ENCODE results near the gene SLC35E4.
"Not testable (repeated sequence)": the region's sequence is repeated elsewhere in the genome, so short reads cannot be mapped to it uniquely, and the experiment has no call there.

Gene SLC35E4, protein sequence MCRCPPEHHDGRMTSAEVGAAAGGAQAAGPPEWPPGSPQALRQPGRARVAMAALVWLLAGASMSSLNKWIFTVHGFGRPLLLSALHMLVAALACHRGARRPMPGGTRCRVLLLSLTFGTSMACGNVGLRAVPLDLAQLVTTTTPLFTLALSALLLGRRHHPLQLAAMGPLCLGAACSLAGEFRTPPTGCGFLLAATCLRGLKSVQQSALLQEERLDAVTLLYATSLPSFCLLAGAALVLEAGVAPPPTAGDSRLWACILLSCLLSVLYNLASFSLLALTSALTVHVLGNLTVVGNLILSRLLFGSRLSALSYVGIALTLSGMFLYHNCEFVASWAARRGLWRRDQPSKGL

GRCh38 chr22:30635273-30636225 is at the start of gene SLC35E4:
Gene SLC35E4 (plus strand): TSS chr22:30635781. CDS start chr22:30636451, 670 bp downstream.
- peak within 1 kb of the TSS; percentile 77 for H3K4me3 Mint-ChIP-seq

GRCh38 chr22:30586414-30586813 is 49.2 kb upstream of the SLC35E4 start:
- CTCF ChIA-PET = interaction anchor here (0.7 kb wide), 1 partner anchor 555 kb away, joined by 3 read pairs; no protein-coding TSS in a partner anchor
- Mint-ChIP-seq H3K36me3 (peaks cover 41% of the 10 kb centered on the region), H3K9me3 (no peaks in the 10 kb centered on the region), H3K27me3 (no peaks in the 10 kb centered on the region), H3K27ac (no peak overlapping the region), H3K4me1 (no peaks in the 10 kb centered on the region), H3K4me3 (no peak overlapping the region)
- DNase-seq = no peak

More at GRCh38 chr22:30635273-30636225, at the start of gene SLC35E4:
- Mint-ChIP-seq H3K36me3 (no peaks in the 10 kb centered on the region), H3K27ac (peak within 1 kb of the TSS; percentile 92), H3K27me3 (no peaks in the 10 kb centered on the region), H3K9me3 (no peaks in the 10 kb centered on the region), H3K4me1 (peaks cover 27% of the 10 kb centered on the region)
- DNase-seq = peak; percentile 96
- CTCF ChIA-PET = interaction anchor here (0.6 to 4.8 kb wide), 21 partner anchors 9 to 234 kb away, joined by 3 to 190 read pairs (median 5); partner anchors contain the start of genes DUSP18, OSBP2 and TCN2

GRCh38 chr22:30591191-30591587 is 44.4 kb upstream of the SLC35E4 start:
- H3K4me3 Mint-ChIP-seq = no peak overlapping the region
- CTCF ChIA-PET = interaction anchor here (1.7 to 2.1 kb wide), 2 partner anchors 16 to 164 kb away, joined by 7 to 8 read pairs; partner anchors contain the start of gene TCN2
- H3K27me3 Mint-ChIP-seq = peaks cover 12% of the 10 kb centered on the region
- no peaks in the 10 kb centered on the region for H3K9me3 Mint-ChIP-seq
- peak; percentile 26 for DNase-seq
- H3K4me1 Mint-ChIP-seq = no peaks in the 10 kb centered on the region
- H3K27ac Mint-ChIP-seq = no peak overlapping the region
- peaks cover 21% of the 10 kb centered on the region for H3K36me3 Mint-ChIP-seq

- Mint-ChIP-seq H3K27me3 (peaks cover 12% of the 10 kb centered on the region), H3K4me3 (no peak within 1 kb of the TSS), H3K36me3 (peaks cover 17% of the 10 kb centered on the region), H3K27ac (no peak within 1 kb of the TSS), H3K4me1 (no peaks in the 10 kb centered on the region), H3K9me3 (no peaks in the 10 kb centered on the region)
- CTCF ChIA-PET = interaction anchor here (1.7 to 2.1 kb wide), 2 partner anchors 15 to 163 kb away, joined by 7 to 8 read pairs; partner anchors contain the start of gene TCN2
- DNase-seq = peak; percentile 97
Measured at GRCh38 chr22:30591588-30592359, 43.8 kb upstream of the SLC35E4 start, which contains the start of gene PES1. Gene PES1 (minus strand): TSS chr22:30591910. CDS start chr22:30591833, 77 bp downstream.

DNA sequence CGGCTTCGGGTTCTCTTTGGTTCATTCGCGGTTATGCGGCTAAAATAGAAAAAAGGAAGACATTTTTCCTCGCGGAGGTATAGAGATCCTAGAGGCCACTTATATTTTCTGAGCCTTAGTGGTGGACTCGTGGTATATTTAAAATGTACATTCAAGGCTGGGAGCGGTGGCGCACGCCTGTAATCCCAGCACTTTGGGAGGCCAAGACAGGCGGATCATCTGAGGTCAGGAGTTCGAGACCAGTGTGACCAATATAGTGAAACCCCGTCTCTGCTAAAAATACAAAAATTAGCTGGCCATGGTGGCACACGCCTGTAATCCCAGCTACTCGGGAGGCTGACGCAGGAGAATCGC is 43.2 kb upstream of the SLC35E4 start:
- Mint-ChIP-seq H3K36me3 (peaks cover 12% of the 10 kb centered on the region), H3K27me3 (peaks cover 12% of the 10 kb centered on the region)
- not testable (repeated sequence) for H3K4me3 Mint-ChIP-seq, DNase-seq, H3K4me1 Mint-ChIP-seq, H3K9me3 Mint-ChIP-seq, H3K27ac Mint-ChIP-seq
- CTCF ChIA-PET = interaction anchor here (1.7 to 2.1 kb wide), 2 partner anchors 14 to 163 kb away, joined by 7 to 8 read pairs; partner anchors contain the start of gene TCN2

- H3K9me3 Mint-ChIP-seq = no peaks in the 10 kb centered on the region
- no peaks in the 10 kb centered on the region for H3K36me3 Mint-ChIP-seq
- H3K27ac Mint-ChIP-seq = no peak overlapping the region
- no peaks in the 10 kb centered on the region for H3K4me1 Mint-ChIP-seq
- peaks cover 12% of the 10 kb centered on the region for H3K27me3 Mint-ChIP-seq
- no peak overlapping the region for H3K4me3 Mint-ChIP-seq
- CTCF ChIA-PET = interaction anchor here (1.2 kb wide), 1 partner anchor 10 kb away, joined by 5 read pairs; no protein-coding TSS in a partner anchor
- DNase-seq = no peak
Measured at GRCh38 chr22:30596199-30596598, 39.4 kb upstream of the SLC35E4 start.

DNA sequence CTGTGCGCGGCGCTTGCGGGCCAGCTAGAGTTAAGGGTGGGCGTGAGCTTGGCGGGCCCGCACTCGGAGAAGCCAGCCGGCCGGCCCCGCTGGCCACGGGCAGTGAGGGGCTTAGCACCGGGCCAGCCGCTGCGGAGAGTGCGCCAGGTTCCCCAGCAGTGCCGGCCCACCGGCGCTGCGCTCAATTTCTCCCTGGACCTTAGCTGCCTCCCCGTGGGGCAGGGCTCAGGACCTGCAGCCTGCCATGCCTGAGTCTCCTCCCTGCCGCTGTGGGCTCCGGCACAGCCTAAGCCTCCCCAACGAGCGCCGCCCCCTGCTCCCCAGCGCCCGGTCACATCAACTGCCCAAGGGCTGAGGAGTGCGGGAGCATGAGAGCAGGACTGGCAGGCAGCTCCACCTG is 38.7 kb upstream of the SLC35E4 start:
- H3K27ac Mint-ChIP-seq = no peak overlapping the region
- no peaks in the 10 kb centered on the region for H3K9me3 Mint-ChIP-seq
- no peaks in the 10 kb centered on the region for H3K4me1 Mint-ChIP-seq
- H3K36me3 Mint-ChIP-seq = no peaks in the 10 kb centered on the region
- no peak overlapping the region for H3K4me3 Mint-ChIP-seq
- H3K27me3 Mint-ChIP-seq = peaks cover 12% of the 10 kb centered on the region
- DNase-seq = no peak
- CTCF ChIA-PET = interaction anchor here (0.7 kb wide), 1 partner anchor 9 kb away, joined by 4 read pairs; no protein-coding TSS in a partner anchor

- no peak overlapping the region for H3K27ac Mint-ChIP-seq
- peaks cover 12% of the 10 kb centered on the region for H3K27me3 Mint-ChIP-seq
- no peaks in the 10 kb centered on the region for H3K4me1 Mint-ChIP-seq
- no peaks in the 10 kb centered on the region for H3K9me3 Mint-ChIP-seq
- H3K36me3 Mint-ChIP-seq = no peaks in the 10 kb centered on the region
- CTCF ChIA-PET = interaction anchor here (0.8 kb wide), 1 partner anchor 8 kb away, joined by 3 read pairs; the partner anchor contains the start of gene TCN2
- H3K4me3 Mint-ChIP-seq = no peak overlapping the region
- DNase-seq = no peak
Measured at GRCh38 chr22:30598986-30599385, 36.6 kb upstream of the SLC35E4 start.

DNA sequence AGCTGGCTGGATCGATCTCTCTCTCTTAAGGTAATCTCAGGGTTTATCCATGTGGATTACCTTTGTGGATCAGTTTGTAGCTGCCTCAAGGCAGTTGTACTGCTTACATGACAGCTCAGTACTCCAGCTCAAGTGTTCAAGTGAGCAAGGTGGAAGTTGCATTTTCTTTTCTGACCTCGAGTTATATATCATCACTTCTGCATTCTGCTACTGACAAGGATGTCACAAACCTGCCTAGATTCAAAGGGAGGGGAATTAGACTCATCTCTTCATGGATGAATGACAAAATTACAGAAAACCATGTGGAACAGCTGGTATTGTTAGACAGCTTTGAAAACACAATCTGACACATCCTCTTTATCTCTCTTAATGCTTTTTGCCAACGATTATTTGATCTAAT is 34.7 kb upstream of the SLC35E4 start:
- CTCF ChIA-PET = interaction anchor here (0.7 to 1.6 kb wide), 3 partner anchors 110 to 363 kb away, joined by 3 to 12 read pairs (median 3); no protein-coding TSS in a partner anchor
- H3K9me3 Mint-ChIP-seq = no peaks in the 10 kb centered on the region
- no peaks in the 10 kb centered on the region for H3K36me3 Mint-ChIP-seq
- no peak overlapping the region for H3K4me3 Mint-ChIP-seq
- H3K27me3 Mint-ChIP-seq = peaks cover 13% of the 10 kb centered on the region
- H3K27ac Mint-ChIP-seq = no peak overlapping the region
- DNase-seq = no peak
- peaks cover 6% of the 10 kb centered on the region for H3K4me1 Mint-ChIP-seq

GRCh38 chr22:30601464-30601863 is 34.1 kb upstream of the SLC35E4 start:
- CTCF ChIA-PET = interaction anchor here (0.6 to 1.6 kb wide), 4 partner anchors 34 to 154 kb away, joined by 3 to 12 read pairs (median 3); no protein-coding TSS in a partner anchor
- H3K36me3 Mint-ChIP-seq = no peaks in the 10 kb centered on the region
- no peaks in the 10 kb centered on the region for H3K9me3 Mint-ChIP-seq
- no peak overlapping the region for H3K27ac Mint-ChIP-seq
- peaks cover 11% of the 10 kb centered on the region for H3K4me1 Mint-ChIP-seq
- no peak overlapping the region for H3K4me3 Mint-ChIP-seq
- DNase-seq = no peak
- H3K27me3 Mint-ChIP-seq = peaks cover 18% of the 10 kb centered on the region

GRCh38 chr22:30602049-30602448 is 33.5 kb upstream of the SLC35E4 start:
- Mint-ChIP-seq H3K4me1 (peaks cover 17% of the 10 kb centered on the region), H3K27ac (no peak overlapping the region), H3K4me3 (no peak overlapping the region), H3K36me3 (no peaks in the 10 kb centered on the region), H3K27me3 (peaks cover 23% of the 10 kb centered on the region), H3K9me3 (no peaks in the 10 kb centered on the region)
- CTCF ChIA-PET = interaction anchor here (0.6 to 1.6 kb wide), 4 partner anchors 33 to 153 kb away, joined by 3 to 12 read pairs (median 3); no protein-coding TSS in a partner anchor
- peak; percentile 38 for DNase-seq

DNA sequence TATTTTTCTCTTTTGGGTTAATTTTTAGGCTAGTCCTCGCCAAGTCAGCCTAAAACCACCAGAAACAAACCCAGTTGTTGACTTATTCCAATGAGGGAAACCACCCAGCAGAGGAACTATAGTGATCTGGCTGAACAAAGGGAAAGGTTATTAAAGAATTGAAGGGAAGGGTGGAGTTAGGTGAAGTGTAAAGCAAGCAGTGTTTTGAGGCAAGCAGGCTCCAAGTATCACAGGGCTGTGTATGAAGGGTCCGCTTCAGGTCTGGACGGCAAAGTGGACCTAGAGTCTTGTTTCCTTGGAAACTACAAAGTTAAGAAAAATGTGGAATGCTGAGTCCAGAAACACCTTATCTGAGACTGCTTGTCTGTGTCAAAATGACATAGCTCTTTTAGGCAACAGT is 31.8 kb upstream of the SLC35E4 start:
- Mint-ChIP-seq H3K9me3 (no peaks in the 10 kb centered on the region), H3K27ac (no peak overlapping the region), H3K36me3 (no peaks in the 10 kb centered on the region), H3K4me3 (no peak overlapping the region), H3K4me1 (peaks cover 34% of the 10 kb centered on the region), H3K27me3 (peaks cover 32% of the 10 kb centered on the region)
- CTCF ChIA-PET = interaction anchor here (0.7 to 1.6 kb wide), 2 partner anchors 152 to 213 kb away, joined by 3 to 4 read pairs; no protein-coding TSS in a partner anchor
- no peak for DNase-seq

DNA sequence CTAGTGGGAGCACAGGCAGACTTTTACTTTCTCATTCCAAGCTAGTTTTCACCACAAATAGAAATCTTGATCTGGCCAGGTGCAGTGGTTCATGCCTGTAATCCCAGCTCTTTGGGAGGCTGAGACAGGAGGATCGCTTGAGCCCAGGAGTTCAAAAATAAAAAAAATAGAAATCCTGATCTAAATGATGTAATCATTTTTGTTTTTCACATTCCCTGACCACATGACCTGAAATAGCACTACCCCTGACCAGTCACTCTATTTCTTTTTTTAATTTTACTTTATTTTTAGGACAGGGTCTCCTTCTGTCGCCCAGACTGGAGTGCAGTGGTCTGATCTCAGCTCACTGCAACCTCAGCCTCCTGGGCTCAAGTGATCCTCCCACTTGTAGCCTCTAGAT is 30.9 kb upstream of the SLC35E4 start:
- Mint-ChIP-seq H3K36me3 (no peaks in the 10 kb centered on the region), H3K27me3 (peaks cover 38% of the 10 kb centered on the region), H3K4me3 (no peak overlapping the region), H3K9me3 (no peaks in the 10 kb centered on the region), H3K27ac (no peak overlapping the region), H3K4me1 (peaks cover 43% of the 10 kb centered on the region)
- CTCF ChIA-PET = interaction anchor here (1.1 to 1.6 kb wide), 2 partner anchors 107 to 151 kb away, joined by 3 to 4 read pairs; no protein-coding TSS in a partner anchor
- no peak for DNase-seq

Data from activated naive CD4-positive, alpha-beta T cell treated with anti-CD3 and anti-CD28 coated beads, Interleukin-2, amount 10 ng/mL, durations not matched to agents 7 days and 5 days (primary cell).